ENCODE measurements around the gene FAM25A.
"Not testable (repeated sequence)": the region's sequence is repeated elsewhere in the genome, so short reads cannot be mapped to it uniquely, and the experiment has no call there.

Gene FAM25A

DNA sequence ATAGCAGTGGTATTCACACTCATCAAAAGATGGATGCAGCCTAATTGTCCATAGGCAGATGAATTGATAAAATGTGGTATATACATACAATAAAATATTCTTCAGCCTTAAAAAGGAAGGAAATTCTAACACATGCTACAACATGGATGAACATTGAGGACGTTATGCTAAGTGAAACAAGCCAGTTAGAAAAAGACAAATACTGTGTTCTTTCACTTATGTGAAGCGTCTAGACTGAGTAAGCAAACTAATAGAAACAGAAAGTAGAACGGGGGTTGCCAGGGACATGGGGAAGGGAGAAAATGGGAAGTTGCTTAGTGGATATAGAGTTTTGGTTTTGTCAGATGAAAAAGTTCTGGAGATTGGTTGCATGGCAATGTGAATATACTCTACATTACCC lies 6.6 kb upstream of the FAM25A start:
- DNase-seq (ENCODE audit: low read depth in 2 of 2): not testable (repeated sequence)

DNA sequence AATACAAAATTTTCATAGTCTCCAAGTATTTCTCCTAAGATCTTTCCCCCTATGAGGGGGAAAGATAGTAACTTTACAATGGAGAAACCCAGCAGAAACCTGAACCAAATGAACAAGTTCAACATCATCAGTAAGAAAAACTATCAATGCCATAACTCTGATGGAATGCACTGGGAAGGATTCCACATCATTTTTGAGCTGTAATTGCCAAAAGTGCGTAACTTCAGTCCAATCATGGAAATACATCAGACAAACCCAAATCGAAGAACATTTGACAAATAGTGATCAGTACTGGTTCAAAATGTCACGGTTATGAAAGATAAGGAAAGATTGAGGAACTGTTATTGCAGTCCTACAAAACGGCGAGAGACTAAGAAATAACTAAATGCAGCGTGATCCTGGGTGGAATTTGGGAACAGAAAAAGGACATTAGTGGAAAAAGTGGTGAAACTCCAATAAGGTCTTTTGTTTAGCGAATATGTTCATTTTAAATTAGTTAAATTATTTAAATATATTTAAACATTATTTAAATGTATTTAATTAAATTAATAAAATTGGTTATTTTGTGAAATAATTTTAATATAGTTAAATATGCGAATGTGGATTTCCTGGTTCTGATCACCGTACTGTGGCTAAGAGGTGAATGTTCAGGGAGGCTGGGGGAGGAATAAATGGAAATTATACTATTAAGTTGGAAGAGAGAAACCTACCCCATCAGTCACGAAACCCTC lies 4.9 kb upstream of the FAM25A start:
- DNase-seq (ENCODE audit: low read depth in 2 of 2): not testable (repeated sequence)

DNA sequence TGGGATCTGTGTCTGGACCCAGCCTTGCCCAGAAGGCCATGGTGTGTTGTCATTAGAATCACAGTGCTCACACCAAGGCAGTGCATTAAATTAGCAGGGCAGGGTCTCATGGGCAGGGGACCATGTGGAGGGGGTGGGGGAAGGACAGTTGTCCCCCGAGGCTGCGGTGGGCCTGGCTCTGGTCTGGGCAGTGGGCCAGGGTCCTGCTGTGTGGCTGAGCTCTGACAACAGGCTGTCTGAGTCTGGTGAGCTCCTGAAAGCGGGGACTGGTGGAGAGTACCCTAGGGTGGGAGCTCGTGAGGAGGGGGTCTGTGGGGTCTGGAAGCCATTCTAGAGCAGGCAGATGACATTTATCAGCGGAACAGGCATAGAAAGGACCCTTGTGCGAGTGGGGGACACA lies 2.0 kb upstream of the FAM25A start:
- DNase-seq (ENCODE audit: low read depth in 2 of 2): not testable (repeated sequence)

DNA sequence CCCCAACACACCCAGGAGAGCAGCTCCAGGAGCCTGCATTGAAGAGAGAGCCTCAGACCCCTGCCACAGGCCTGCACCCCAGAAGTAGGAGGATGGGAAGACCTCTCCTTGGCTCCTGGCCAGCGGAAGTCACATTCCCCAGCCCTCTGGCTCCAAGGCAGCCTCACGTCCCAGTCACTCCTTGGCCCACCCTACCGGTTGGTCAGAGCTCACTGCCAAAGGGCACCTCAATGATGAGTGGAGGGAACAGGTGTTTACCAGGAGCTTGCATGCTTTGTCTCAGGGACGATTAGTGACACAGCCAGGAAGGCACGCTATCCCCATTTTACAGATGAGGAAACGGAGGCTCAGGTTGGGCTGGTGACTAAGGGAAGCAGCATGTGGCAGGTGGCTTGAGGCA lies 1.0 kb upstream of the FAM25A start:
- not testable (repeated sequence) for DNase-seq (ENCODE audit: low read depth in 2 of 2)

DNA sequence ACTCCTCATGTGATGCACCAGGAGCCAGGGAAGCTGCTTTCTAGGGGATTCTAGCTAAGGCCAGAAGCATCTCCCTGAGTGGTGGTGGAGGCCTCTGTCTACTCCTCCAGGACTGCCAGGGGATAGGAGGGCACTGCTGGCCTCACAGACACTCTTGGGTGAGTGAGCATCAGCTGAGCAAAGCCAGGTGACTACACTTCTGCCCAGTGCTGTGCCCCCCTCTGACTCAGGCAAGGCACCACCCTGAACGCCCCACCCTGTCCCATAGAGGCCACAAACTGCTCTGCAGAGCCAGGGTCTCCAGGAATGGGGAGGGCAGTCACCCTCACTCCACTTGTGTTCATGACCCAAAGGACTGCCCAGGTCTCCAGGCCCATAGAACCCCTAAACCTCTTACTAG lies 590 bp upstream of the FAM25A start:
- not testable (repeated sequence) for DNase-seq (ENCODE audit: low read depth in 2 of 2)

DNA sequence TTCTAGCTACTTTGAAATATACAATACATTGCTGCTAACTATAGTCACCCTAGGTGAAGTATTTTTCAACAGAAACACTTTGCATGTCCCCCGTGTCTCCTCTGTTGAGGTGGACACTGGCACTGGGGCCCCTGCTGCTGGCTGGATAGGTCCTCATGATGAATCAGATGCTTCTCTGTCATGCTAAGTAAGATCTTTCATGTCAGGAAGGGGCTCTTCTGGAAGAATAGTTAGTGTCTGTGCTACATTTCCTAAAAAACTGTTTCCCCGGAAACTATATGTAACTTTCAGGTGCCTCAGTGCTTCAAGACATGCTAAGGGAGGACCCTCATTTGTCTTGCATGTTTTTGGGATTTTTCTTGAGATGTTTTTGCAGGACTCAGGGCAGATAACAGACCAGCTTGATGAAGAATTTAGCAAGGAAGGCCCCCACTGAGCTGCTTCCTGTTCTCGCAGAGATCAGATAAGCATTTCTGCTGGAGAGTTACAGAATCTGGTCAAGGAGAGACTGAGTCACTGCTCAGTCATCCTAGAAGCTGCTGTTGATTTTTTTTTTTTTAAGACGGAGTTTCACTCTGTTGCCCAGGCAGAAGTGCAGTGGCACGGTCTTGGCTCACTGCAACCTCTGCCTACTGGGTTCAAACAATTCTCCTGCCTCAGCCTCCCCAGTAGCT lies 5.3 kb downstream of the FAM25A start:
- DNase-seq (ENCODE audit: low read depth in 2 of 2): peak; percentile 49 to 50

DNA sequence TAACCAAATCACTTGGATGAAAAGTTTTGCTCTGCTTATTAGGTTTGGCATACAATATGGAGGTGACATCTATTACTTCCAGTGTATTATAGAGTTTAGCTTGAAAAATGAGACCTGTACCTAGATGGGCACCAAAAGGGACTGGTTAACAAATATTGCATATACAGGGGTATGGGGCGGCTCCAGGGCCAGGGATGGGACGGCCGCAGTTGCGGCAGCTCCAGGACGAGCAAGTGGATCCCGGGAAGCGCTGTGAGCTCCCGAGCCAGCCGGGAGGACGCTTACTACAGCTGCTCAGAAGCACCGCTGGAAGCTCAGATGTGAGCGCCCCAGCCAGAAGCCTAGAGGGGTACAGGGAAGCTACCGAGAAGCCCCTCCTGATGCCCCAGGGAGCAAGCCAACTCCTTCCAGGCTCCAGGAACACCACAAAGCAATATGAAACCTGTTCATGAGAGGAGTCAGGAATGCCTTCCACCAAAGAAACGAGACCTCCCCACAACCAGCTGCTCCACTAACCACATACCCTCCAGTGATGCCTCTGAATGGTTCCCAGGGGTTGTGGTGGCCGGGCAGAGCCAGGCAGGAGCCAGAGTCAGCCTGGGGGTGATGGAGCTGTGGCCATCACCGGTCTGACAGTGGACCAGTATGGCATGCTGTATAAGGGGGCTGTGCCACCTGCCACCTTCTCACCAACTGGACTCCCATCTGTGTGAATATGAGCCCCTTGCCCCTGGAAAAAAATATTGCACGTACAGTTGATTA lies 6.8 kb downstream of the FAM25A start:
- DNase-seq (ENCODE audit: low read depth in 2 of 2): not testable (repeated sequence)

DNA sequence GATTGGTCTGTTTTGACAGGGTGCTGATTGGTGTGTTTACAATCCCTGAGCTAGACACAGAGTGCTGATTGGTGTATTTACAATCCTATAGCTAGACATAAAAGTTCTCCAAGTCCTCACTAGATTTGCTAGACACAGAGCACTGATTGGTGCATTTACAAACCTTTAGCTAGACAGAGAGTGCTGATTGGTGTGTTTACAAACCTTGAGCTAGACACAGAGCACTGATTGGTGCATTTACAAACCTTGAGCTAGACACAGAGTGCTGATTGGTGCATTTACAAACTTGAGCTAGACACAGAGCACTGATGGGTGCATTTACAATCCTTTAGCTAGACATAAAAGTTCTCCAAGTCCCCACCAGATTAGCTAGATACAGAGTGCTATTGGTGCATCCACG lies 10.3 kb downstream of the FAM25A start:
- DNase-seq (ENCODE audit: low read depth in 2 of 2): not testable (repeated sequence)

DNA sequence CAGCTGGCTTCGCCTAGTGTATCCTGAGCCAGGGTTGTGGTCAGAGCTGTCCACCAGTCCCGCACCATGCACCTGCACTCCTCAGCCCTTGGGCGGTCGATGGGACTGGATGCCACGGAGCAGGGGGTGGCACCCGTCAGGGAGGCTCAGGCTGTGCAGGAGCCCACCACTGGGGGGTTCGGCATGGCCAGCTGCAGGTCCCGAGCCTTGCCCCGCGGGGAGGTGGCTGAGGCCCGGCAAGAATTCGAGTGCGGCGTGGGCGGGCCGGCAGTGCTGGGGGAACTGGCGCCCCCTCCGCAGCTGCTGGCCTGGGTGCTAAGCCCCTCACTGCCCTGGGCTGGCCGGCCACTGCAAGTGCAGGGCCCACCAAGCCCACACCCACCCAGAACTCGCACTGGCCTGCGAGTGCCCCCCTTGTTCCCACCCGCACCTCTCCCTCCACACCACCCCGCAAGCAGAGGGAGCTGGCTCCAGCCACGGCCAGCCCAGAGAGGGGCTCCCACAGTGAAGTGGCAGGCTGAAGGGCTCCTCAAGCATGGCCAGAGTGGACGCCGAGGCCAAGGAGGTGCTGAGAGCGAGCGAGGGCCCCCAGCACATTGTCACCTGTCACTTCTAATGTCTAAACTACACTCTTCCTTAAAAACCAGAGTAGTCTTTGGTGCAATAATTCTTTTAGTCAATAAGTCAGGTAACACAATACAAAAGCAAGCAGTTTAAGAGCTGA lies 11.0 kb downstream of the FAM25A start:
- no peak for DNase-seq (ENCODE audit: low read depth in 2 of 2)

DNA sequence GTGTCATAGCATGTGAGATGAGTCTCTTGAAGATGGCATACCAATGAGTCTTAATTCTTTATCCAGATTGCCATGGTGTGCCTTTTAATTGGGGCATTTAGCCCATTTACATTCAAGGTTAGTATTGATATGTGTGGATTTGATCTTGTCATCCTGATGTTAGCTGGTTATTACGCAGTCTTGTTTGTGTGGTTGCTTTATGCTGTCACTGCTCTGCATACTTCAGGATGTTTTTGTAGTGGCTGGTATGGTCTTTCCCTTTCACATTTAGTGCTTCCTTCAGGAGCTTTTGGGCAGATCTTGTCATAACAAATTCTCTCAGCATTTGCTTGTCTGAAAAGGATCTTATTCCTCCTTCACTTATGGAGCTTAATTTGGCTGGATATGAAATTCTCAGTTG lies 16.5 kb downstream of the FAM25A start:
- DNase-seq (ENCODE audit: low read depth in 2 of 2): no peak

DNA sequence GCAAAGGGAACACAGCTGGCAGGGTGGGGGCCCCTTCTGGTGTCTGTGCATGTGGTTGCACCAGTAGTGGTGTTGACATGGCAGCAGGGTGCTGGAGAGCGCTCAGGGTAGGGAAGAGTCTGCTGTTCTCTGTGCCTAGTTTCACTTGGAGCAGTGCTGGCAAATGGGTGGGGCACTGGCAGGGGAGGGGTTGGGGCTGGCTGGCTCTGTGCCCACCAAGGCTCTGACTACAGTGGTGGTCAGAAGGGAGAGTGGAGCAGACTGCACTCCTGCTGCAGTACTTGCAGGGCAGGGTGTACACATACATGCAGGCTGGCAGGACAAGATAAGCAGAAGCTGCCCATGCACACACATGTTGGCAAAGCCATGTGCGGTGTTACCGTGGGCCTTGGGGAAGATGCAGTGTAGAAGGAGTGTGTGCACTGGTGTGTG lies 18.2 kb downstream of the FAM25A start:
- no peak for DNase-seq (ENCODE audit: low read depth in 2 of 2)

DNA sequence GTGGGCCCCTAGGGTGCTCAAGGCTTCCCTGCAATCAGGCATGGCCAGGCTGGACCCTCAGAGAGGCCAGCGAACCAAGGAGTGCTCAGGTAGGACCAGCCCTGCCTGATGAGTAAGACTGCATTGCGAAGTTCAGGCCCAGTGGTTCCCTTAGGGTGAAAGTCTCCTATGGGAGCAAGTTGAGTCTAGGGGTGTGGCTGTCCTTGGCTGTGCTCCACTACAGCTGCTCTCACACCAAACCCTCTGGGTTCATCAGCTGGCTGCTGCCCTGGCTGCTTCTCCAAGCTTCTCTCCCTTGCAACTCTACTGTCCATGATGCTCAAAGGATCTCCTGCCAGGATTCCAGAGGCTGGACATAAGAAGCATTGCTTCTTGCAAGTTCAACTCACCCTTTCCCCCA lies 18.7 kb downstream of the FAM25A start:
- DNase-seq (ENCODE audit: low read depth in 2 of 2): no peak

DNA sequence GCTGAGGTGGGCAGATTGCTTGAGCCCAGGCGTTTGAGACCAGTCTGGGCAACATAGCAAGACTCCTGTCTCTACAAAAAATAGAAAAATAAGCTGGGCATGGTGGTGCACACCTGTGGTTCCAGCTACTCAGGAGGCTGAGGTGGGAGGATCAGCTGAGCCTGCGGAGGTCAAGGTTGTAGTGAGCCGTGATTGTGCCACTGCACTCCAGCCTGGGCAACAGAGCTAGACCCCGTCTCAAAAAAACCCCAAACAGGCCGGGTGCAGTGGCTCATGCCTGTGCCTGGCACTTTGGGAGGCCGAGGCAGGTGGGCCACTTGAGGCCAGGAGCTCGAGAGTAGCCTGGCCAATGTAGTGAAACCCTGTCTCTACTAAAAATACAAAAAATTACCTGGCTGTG lies 23.5 kb downstream of the FAM25A start:
- DNase-seq (ENCODE audit: low read depth in 2 of 2): not testable (repeated sequence)

DNA sequence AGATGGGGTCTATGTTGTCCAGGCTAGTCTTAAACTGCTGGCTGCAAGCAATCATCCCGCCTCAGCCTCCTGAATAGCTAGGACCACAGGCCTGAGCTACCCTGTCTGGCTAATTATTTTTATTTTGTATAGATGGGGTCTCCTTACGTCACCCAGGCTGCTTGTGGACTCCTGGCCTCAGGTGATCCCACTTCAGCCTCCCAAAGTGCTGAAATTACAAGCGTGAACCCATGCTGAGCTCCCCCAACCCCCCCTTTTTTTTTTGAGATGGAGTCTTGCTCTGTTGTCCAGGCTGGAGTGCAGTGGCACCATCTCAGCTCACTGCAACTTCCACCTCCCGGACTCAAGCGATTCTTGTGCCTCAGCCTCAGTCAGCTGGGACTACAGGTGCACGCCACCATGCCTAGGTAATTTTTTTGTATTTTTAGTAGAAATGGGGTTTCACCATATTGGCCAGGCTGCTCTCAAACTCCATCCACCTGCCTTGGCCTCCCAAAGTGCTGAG lies 25.4 kb downstream of the FAM25A start:
- DNase-seq (ENCODE audit: low read depth in 2 of 2): no peak

DNA sequence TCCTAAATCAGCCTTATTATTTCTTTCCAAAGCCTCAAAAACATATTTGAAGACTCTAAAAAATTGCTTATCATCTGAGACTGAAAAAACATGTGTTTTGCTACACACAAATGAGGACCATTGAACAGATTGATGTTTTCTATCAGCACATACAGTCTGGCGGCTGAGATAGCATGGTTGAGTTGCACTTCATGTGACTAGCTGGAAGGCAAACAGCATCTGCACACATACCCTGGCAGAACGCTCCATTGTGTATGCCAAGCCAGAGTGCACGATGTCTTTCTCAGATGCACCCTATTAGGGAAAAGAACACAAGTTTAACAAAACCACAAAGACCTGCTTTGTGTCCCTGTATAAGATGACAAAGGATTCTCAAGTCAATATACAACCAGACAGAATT lies 33.0 kb downstream of the FAM25A start:
- DNase-seq (ENCODE audit: low read depth in 2 of 2): peak in 1 of 2 experiments; percentile 2

DNA sequence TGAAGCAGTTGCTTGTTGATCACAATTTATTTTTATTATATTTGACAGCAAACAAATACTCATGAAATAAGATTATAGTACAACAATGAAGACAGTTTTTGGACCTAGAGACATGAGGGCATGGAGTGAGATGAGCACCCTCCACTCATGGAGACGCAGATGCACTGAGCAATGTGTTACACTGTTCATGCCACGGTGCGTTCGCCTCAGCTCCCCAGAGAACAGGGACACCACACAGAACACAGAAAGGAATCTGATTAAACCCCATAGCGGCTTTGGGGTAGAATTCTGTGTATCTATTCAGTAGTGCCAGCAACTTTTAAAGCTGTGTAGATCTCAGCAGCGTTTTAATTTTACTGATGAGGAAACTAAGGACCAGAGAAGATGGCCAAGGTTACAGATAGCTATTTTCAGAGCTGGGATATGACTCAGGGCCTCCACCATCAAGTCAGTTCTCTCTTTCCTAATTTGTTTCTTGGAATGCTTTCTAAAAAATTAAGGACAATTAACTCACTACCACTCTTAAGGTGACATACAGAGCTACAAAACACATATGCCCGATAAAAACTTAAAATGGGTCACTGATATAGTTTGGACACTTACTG lies 33.6 kb downstream of the FAM25A start:
- no peak for DNase-seq (ENCODE audit: low read depth in 2 of 2)

DNA sequence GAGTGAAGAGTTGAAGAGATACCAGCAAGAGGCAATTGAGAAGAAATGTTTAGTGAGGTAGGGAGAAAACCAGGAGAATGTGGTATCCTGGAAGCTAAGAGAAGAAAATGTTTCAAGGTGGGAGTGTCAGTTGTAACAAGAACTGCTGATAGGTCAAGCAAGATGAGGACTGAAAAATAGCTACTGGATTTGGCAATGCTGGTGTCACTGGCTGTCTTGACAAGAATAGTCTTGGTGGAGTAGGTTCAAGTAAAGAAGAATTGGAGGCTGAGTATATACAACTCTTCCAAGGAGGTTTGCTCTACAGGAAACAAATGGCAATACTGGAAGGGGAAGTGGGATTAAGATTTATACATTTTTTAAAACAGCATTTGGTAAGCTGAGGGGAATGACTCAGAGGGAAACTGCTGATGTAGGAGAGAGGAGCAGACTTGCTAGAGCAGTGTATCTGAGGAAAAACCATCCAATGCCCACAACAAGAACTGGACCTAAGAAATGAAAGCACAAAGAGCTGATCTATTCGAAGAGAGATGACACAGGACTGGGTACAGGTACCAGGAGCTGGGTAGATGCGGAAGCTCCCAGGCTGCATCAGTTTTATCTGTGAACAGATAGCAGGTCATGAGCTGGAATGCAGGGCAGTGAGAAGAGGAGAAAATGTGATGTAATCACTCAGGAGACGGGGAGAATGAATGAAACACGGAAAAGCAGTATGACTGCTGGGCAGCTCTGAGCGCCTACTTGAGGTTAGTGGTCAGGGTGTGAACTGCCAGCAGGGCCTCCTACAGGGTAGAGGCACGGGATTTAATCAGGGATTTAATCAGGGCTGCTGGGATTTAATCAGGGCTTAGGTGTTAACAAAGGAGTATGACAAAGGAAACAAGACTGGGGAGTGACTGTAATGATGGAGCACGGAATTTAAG lies 34.5 kb downstream of the FAM25A start:
- DNase-seq (ENCODE audit: low read depth in 2 of 2): peak; percentile 25

DNA sequence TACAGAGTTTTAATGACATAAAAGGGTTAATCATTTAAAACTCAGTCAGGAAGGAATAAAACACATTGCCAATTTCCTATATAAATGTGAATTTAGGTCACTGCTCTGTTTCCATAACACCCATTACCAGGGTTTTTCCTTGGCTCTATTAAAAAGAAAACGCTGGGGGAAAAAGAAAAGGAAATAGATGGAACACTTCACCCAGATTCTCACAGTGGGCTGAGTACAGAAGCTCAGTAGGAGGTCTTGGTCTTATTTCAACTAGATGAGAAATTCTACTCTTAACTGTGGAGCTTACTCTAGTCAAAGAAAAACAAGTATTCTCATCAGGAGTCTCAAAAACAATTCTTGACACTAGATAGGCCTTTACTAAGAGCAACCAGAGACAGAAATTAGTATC lies 38.1 kb downstream of the FAM25A start:
- DNase-seq (ENCODE audit: low read depth in 2 of 2): no peak

DNA sequence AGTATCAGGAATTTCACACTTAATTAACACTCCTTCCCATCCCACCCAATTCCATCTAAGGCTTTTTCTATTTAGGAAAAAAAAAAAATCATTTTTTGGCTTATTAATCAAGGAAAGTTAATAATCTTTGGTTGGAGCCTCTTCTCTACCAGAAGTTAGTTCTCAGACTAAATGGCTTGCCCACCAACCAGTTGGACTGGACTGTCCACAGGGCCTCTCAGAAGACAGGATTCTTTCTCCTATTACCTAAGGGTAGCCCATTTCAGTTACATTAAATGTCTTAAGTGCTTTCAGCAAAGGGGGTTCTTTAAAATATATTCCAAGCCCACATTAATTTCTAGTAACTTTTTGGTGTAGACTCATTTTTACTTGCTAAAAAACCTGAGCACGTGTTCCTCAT lies 39.3 kb downstream of the FAM25A start:
- no peak for DNase-seq (ENCODE audit: low read depth in 2 of 2)

DNA sequence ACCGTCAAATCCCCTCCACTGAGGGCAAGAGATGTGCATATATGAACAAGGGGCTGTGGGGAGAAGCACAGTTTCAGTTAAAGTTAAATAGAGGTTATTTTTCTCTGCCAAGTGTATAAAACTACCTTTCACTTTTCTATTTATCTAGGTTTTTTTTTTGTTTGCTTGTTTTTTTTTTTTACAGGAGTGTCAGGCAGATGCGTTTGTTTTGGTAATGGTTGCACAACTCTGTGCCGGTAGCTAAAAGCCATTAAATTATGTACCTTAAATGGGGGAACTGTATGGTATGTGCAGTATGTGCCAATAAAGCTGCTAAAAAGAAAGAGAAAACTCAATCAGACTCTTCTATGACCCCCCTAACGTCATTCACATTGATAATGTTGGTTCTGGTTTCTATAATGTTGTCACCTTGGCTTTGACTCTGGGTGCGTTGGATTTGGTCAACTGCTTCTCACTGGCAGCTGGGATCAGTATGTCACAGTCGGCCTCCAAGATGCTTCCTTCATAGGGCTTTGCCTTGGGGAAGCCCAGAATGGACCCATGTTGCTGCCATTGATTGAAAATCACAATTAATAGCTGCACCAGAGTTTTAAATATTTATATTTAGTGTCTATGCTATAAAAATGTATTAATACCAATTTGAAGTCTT lies 40.3 kb downstream of the FAM25A start:
- DNase-seq (ENCODE audit: low read depth in 2 of 2): no peak

All from fibroblast of skin of left quadriceps (primary cell).